ENCODE data around the gene CCDC89.

CCDC89 gene

DNA sequence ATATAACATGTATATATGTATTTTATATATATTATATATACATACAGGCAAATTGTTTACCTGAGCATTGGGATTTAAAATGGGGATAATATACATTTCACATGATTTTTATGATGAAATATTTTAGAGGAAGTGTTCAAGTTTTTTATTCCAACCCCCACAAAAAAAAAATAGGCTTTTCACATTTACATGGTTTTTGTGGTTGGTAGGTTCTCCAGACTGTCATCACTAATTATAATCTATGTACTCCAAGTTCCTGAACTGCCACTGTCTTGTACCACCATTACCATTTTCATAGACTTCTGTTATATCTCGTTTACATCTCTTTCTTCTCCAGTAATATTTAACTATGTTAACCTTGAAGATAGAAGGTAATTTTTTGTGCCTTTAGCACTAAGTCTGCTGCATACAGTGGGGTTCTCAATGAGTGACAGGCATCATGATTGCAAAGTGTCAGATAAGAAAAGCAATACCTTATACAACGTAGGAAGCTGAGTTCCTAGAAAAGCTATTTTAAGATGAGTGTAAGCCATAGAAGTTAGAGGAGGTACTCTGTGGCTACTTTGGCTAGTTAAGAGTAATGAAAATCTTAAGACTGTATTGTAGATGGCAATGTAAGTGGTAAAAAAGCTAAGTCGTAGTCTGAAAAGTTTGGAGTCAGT lies 33.1 kb downstream of the CCDC89 start:
- no peak for DNase-seq (ENCODE audit: low read depth in 2 of 2)

DNA sequence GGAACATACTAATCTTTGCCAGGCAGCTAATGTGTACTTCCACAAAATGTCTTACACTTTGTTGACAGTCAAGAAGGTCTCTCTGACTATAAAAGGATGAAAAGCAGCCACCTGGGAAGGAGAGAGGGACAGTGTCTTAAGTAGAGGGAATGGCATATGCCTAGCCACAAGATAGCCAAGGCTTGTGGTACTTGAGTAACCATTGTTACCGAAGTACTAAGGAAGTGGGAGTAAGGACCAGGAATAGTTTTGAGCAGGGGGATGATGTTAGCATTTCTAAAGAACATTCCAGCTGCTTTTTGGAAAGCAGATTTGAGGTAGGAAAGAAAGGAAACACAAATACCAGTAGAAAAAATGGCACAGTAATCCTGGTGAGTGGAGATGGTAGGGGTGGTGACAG lies 34.9 kb downstream of the CCDC89 start:
- DNase-seq (ENCODE audit: low read depth in 2 of 2): no peak

DNA sequence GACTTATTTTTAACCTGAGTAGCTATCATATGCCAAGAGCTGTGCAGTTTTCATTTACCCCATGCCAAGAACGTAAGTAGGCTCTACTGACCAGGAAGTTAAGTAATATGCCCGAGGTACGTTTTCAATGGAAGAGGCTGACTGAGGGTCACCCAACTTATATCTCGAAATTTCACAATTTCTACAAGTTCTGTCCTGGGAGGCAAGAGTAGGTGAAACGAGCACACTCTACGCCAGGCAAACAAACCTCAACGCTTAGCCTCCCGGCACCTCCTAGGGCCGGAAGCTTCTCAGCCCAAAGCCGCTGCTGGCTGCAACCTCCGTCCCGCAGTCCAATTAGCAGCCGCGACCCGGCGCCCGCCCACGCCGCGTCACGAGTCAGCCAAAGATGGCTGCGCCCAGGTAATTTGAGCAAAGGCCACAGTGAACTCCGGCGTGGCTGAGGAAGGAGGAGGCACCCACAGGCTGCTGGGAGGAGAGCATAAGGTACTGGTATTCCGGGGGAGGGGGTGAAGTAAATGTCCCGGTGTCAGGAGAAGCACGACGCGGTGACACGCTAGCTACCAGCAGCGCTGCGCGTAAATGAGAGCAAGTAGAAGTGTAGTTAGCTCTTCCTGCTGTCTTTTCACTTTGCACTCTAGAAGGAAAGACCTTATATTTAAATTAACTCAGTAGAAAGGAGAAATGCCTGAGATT lies 38.2 kb downstream of the CCDC89 start, which contains the start of gene TMEM126A:
Gene TMEM126A, plus strand, starts transcription at position 364 of the 696 bp plus-strand sequence. CDS start 2,289 bp downstream, outside the sequence.
- peak; percentile 64 to 85 for DNase-seq (ENCODE audit: low read depth in 2 of 2)

- no peak for DNase-seq (ENCODE audit: low read depth in 2 of 2)
Observed at GRCh38 chr11:85647078-85647477, 38.9 kb downstream of the CCDC89 start.

DNA sequence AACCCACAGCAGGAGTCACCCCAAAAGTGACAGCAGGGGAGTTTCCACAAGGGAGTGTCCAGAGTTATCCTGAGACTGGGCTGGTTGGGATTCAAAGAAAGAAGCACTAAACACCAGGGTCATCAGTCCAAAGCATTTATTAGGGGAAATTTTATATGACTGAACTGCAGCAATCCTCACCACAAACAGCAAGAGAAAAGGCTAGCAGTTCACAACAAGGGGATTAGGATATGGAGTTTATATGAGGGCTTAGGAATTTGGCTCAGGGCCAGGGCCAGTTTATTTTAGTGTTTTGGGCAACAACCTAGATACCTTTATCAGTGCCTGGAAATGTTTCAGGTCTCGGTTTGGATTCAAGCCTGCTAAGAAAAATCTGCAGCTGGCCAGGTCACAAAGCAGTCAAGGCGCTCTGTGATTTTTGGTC lies 42.8 kb downstream of the CCDC89 start:
- no peak for DNase-seq (ENCODE audit: low read depth in 2 of 2)

- DNase-seq (ENCODE audit: low read depth in 2 of 2): no peak
Observed at GRCh38 chr11:85634747-85635146, 51.2 kb downstream of the CCDC89 start.

All from stimulated activated CD4-positive, alpha-beta T cell treated with anti-CD3 and anti-CD28 coated beads, Interleukin-1b, Interleukin-23, amount 100 ng/mL, for 1 hour (primary cell).